HG03045 (cell line): ENCODE data around the gene KCNMA1.

Source experiments
- ATAC-seq: cut with Tn5 transposase; IDR thresholded peaks from one replicate; pipeline ENCODE4 v1.9.1; 2021; ENCODE audit warnings: mild to moderate bottlenecking, moderate library complexity; ENCODE audit not compliant: unreplicated experiment

KCNMA1 gene

DNA sequence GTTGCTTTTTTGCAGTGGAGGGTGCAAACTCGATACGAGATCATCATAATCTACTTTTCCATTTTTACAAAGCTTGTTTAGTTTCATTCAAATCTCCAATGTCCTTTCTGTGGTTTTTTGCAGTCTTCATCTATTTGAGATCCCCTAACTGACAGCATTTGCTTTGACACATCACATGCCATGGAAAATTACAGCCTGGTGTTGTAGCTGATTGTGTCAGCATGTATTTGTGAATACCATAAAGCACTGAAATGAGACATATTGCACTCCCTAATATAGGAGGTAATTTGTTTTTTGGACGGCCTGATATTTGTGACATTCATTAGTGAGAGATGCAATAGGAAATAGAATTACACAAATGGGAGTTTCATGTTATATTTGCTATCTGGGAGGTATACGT is 620.8 kb downstream of the KCNMA1 start:
- no peak for ATAC-seq

DNA sequence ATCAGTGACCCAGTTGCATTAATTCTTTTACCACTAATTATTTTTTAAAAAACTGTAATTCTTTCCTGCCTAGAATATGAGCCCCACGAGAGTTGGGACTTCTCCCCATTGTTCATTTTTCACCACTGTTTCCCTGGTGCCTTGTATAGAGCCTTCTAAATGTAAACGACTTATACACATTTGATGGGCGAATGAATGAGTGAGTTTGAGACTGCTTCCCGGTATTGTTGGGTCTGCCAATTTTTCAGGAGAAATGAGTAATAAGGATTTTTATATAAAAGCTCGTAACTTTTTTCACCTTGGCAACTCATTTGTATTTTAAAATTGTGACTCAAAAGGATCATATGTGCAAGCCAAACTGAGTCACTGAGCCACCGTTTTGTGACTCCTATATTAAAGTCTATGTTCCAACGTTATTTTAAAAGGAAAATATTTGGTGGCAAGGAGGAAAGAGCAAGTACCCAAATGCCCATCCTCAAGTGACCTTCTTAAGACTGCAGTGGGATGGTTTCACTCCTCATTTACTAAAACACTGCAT is 621.3 kb downstream of the KCNMA1 start:
- no peak for ATAC-seq

- ATAC-seq = no peak
Measured at GRCh38 chr10:77015360-77015759, 622.2 kb downstream of the KCNMA1 start.

DNA sequence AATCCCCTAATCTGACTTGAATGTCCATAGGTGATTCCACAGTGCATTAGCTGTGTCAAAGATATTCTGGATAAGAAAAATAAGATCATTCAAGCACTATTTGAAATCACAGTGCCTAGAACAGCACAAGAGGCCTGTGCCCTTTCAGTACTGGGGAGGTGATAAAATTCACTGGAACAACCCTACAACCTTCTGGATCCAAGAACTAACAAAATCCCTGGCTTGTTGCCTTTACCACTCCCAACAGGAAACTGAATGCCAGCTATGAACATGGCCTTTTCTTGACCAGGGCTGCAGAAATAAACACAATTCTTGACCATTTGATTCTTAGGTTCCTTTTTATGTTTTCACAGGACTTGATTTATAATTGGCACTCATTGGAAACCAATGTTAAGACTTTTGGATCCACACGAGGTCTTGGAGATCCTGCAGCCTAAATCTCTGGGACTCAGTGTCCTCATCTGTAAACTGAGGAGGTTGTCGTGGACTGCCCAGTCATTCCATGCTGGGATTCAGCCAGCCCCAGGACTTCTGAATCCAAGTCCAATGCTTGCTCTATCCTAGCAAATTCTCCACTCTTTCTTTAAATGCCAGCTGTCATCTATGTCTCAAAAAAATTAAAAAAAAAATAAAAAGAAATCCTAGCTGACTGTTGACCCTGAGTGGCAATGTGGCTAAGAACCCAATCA is 624.7 kb downstream of the KCNMA1 start:
- ATAC-seq = no peak

GRCh38 chr10:77011874-77012811 is 625.5 kb downstream of the KCNMA1 start:
- ATAC-seq = no peak

DNA sequence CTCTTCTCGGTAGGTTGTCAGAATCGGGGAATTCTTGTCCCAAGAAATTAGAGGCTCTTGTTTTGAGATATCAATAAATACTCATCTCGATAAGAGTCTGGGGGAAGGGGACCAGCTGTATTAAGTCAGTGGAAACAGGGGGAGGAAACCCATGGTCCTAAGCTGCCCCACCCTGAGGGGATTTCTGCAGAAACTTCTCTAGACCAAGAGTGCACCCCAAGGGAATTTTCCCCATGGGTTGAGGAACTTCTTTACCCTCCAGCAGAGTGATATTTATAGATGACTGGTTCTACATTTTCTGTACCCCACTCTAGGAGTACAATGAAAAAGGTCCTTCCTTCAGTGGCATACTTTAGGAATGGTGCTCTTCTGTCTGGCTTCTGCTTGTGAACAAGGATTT is 627.2 kb downstream of the KCNMA1 start:
- ATAC-seq = no peak

GRCh38 chr10:77007834-77008233 is 629.8 kb downstream of the KCNMA1 start:
- peak; percentile 80 for ATAC-seq

DNA sequence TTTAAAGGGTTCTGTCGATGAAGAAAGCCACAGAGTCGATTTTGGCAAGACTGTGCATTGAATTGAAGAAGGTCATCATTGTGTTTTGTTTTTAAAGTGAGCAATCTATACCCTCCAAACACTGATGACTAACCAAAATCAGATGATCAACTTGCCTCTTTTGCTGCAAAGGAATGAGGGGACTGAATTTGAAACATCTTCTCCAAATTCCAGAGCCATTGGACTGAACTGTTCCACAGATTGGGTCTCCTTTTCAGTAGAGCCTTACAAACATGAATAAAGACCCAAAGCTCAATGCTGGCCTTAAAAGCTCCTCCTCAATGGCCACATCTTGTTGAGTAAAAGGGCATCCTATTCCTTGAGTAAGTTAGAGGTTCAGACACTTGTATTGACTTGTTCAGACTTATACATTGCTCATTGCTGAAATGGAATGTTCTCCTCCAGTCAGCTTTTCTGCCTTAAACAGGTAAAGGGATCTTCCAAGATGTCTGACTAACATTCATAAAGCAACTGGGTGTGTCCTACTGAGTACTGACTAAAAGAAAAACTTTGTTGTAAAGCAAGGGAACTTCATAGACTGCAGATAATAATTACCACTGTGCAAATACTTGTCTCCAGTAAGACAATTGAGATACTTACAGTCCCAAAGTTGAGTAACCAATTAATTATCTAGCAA is 630.6 kb downstream of the KCNMA1 start:
- no peak for ATAC-seq

DNA sequence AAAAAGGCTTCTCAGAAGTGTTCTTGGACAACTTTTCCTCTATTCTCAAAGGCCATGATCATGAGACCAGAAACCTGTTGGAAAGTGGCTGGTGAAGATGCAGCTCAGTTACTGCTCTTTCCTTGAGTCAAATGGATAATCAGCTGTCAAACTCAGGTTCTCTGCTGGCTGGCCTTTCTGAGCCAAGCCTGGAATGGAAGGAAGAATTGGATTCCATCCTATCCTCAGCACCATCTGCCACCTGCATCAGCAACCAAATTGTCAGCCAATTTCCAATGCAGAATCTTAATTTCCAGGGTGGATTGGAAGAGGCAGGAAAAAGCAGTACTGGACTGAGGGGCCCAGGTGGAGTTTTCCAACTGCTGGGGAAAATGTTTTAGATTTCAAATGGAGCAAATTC is 631.7 kb downstream of the KCNMA1 start:
- ATAC-seq = no peak

DNA sequence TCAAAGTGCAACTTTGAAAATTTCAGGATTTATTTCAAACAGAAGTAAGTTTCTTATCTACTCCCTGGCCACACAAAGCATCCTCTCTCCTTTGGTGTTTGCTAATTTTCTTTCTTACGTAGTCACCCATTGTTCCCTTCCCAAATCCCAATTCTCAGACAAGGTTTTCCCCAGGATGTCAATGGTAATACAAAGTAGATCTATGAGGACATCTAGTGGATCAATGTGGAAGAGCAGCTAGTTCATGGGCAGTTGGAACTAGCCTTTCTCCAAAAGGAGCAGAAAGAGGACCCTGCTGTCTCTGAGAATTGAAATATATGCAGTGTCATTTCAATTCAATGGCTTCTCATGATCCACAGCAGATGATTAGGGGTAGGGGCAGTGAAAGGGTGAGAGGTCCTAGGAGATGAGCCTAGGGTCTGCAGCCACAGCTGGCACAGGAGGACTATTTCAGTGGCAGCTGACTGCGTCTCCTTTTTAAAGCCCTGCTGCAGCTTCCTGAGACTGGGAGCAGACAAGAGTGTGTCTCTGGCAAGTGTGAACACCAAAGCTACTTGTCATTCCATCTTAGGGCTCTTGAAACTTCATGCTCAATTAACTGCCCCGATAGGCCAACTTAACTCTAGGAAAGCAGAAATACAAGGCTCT is 632.6 kb downstream of the KCNMA1 start:
- no peak for ATAC-seq

DNA sequence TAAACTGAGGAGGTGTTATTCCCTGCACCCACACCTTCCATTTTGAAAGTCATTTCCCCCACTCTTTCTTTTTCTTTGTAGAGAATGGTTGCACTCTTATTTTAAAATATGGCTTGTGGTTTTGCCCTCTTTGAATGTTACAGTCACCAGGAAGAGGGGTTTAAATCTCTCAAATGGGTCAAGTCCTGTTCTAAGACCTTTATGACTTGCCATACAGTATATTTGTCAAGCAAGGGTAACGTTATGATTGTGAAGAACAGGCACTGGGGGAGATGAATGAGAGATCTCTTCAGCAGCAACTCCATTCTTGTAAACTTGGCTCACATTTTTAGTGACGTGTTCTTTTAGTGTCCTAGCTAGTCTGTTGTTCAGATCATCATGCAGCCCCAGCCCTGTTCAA is 634.7 kb downstream of the KCNMA1 start:
- no peak for ATAC-seq

GRCh38 chr10:77001206-77001605 is 636.4 kb downstream of the KCNMA1 start:
- ATAC-seq = no peak

DNA sequence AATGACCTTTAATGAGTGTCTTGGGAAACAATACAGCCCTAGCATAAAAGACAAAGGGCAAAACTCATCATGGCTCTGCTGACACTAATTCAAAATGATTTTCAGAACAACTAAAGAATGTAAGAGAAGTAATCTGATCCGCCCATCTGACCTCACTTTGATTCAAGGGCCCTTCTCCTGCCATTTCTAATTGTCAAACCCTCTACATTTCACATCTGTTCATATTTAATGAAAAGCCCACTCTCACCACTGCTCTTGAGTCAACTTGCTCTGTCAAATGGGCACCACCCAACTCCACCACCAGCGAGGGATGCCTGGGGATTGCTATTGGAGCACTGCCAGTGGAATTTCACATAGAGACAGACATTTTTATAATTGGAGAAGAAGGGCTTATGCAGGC is 639.2 kb downstream of the KCNMA1 start:
- no peak for ATAC-seq

DNA sequence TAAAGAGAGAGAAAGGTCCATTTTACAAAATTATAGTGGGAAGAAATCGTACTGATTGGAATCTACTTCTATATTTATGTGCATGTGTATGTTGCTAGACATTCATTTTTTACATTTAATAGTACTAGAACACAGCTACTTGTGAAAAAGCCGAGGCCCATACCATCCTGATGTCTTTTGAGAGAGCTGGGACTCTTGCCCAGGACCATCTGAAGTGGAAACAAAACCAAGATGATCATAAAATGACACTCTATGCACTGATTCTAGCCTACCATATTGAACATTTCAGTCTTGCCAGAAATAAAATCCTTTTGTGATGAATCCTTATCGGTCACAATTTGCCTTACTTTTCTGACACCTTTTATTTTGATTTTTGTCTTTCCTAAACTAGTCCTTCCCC is 640.0 kb downstream of the KCNMA1 start:
- ATAC-seq = no peak

- ATAC-seq = no peak
Measured at GRCh38 chr10:76995023-76995422, 642.6 kb downstream of the KCNMA1 start.

DNA sequence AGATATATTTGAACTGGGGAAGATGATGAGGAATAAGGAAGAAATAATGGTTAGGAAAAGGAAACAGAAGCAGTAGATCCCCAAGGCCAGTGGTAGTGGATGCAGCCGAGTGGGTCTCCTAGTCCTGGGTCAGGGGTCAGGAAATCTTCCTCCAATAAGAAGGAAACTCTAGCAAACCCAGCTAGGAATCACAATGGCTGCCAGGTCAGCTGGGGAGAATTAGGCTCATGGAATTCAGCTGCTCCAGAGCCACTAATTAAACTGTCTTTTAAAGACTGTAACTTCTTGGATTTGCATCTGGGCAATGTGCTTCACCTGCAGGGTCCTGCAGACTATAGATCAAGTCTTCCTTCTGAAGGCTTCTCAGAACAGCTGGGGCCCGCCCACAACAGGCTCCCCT is 644.4 kb downstream of the KCNMA1 start:
- no peak for ATAC-seq

GRCh38 chr10:76992467-76992866 is 645.1 kb downstream of the KCNMA1 start:
- no peak for ATAC-seq

DNA sequence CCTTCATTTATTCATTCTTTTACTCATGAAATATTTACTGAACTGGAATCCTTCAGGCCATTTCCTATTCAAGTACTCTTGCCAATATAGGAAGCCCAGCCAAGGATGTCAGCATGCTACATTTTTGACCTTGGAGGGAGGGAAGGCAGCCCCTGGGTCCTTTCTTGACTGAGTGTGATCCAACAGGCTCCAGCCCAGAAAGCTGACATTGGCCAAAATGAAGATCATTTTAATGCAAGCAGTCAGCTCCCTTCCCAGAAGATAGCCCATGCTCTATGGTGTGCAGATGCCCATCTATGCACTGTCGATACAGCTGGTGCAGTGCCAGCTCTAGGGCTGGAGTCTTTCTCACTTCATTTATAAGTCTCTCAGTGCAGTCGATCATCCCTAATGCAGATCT is 646.0 kb downstream of the KCNMA1 start:
- no peak for ATAC-seq

GRCh38 chr10:76990561-76990960 is 647.0 kb downstream of the KCNMA1 start:
- no peak for ATAC-seq

DNA sequence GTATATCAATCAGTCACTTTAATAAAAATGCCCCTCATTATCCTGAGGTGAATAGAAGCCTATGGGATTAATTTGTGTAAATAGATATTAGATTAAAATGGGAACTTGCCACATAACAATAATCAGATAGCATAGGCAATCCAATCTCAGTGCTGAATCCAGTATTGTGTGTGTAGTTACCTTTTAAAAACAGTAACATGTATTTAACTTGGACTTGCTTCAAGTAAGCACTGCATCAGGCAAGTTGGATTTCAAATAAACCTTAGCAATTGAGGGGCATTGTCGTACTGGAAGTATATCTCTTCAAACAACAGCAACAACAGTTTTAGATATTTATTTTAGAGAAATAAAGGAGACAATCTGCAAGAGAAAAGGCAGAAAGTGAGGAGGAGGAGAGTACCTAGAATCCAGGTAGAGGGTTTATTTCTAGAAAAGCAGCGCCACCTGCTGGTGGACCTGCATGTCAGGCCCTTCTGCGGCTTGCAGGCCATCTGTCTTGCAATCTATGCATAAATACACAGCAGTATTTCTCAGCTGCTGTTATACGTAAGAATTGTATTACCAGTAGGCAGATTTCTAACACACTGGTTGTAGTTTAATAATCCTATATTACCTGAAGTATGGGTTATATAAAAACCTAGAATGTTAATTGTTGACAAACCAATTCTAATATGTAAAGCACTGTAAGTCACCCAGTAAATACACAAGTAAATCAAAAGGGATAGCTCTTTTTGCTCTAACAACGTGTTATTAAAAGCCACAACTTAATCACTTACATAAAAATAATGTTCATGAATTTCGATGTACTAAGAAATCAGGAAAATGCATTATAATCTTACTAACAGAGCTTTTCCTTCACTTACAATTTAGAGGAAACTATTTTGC is 652.8 kb downstream of the KCNMA1 start:
- ATAC-seq = peak; percentile 81
